Body of pancreas (tissue), 4 donors: Measurements from ENCODE around the gene PIK3AP1. TPM values are rescaled to one million over a fixed set of nuclear protein-coding genes. Genes with fewer than 3 reads are reported as not detected.

Experiments used
- ATAC-seq: fragments of 150-250 bp; one replicate; pipeline ENCODE4 v1.9.1; 2016
- DNase-seq, 4 donors: peaks; one replicate each; pipeline ENCODE4 v3.0.0-alpha.2; 2019
- H3K27ac ChIP-seq, 4 donors: fragments of 200-600 bp; sonication (generic); 1 replicate in 3 of 4; 2 replicates in 1 of 4; pipeline versions ENCODE4 v1.5.1 to v1.6.1; 2016 to 2019; ENCODE audit warnings: mild to moderate bottlenecking in 1 of 4, mixed read lengths in 1 of 4, moderate library complexity in 1 of 4
- H3K27me3 ChIP-seq, 2 donors: fragments of 200-600 bp; sonication (generic); one replicate each; pipeline ENCODE4 v1.6.0; 2016; ENCODE audit warnings: mild to moderate bottlenecking in 1 of 2
- H3K36me3 ChIP-seq, 2 donors: fragments of 200-600 bp; sonication (generic); replicated peaks in 1 of 2; 2 replicates each; pipeline ENCODE4 v1.5.1; 2016; ENCODE audit warnings: low read depth in 2 of 2; ENCODE audit not compliant: insufficient read depth in 1 of 2
- H3K4me1 ChIP-seq: fragments of 200-600 bp; sonication (generic); one replicate; pipeline ENCODE4 v1.6.0; 2016
- H3K4me3 ChIP-seq, 2 donors: fragments of 200-600 bp; sonication (generic); 1 replicate in 1 of 2; 2 replicates in 1 of 2; pipeline ENCODE4 v1.5.1; 2016 to 2019
- H3K9me3 ChIP-seq, 3 donors: fragments of 200-600 bp; sonication (generic); 1 replicate in 2 of 3; 2 replicates in 1 of 3; pipeline ENCODE4 v1.5.1; 2016
- POLR2A ChIP-seq, 3 donors: fragments of 450-650 bp; IDR thresholded peaks; one replicate each; pipeline ENCODE4 v1.6.1; 2016; ENCODE audit warnings: antibody characterized with exemption in 3 of 3, mild to moderate bottlenecking in 2 of 3
- WGBS, 2 donors: methylation state at CpG; one replicate each; pipeline ENCODE4 v1.1.5; 2017; 5-methylcytosine and 5-hydroxymethylcytosine counted together
- intact Hi-C: fragments of 100-400 bp; cut with DNase I; formaldehyde crosslinking; loops from one replicate; pipeline ENCODE4 v1.15.1; 2023
- total RNA-seq, 2 donors: library from RNA; depleted of rRNA; stranded (reverse); fragments of >200 nt; gene quantifications; one replicate each; pipeline ENCODE4 v1.1.0, GENCODE V29; 2016
- TF ChIP-seq, protein P1 (sequence below), 7 experiments: fragments of 450-650 bp in 4 of 7; fragments of 200-600 bp in 3 of 7; sonication (generic) in 3 of 7; IDR thresholded peaks; one replicate each; pipeline ENCODE4 v1.5.1; 2016 to 2019; ENCODE audit warnings: antibody characterized with exemption in 7 of 7

Gene PIK3AP1
- total RNA-seq, 2 donors from 2014 or later = 28.0 to 37.2 TPM

DNA sequence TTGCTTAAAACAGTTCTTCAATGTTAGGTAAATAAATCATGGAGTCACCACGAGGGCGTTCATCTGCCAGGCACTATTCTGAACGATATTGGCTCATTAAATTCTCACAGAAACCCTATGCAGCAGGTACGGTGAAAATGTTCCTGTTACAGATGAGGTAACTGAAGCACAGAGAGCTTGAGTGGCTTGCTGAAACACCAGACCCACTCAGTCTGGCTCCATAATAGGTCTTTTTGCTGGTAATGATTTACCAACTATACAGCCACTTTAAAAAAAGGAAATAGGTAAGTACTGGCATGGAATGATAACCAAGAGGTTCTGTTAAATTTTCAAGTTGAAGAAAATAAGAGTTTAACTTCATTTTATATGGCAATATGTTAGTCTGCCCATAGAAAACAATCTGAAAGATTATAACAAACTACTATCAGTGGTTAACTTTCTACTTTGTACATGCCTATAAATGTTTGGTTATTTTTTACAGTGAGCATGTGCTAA lies 132.2 kb downstream of the PIK3AP1 start:
- no peak overlapping the region for H3K4me3 ChIP-seq
- peak overlapping the region; percentile 97 to 99 (median 98) for H3K27ac ChIP-seq
- H3K36me3 ChIP-seq = no peaks in the 10 kb centered on the region
- intact Hi-C loops = no loop called here
- peak in 2 of 4 donors; percentile 22 to 28 for DNase-seq
- ATAC-seq = no peak
- H3K9me3 ChIP-seq = no peaks in the 10 kb centered on the region
- H3K27me3 ChIP-seq = no peaks in the 10 kb centered on the region
- H3K4me1 ChIP-seq = peaks cover 34% of the 10 kb centered on the region
- peak in 2 of 3 donors; percentile 43 to 44 for TF ChIP-seq POLR2A (IDR thresholded peaks at IDR 0.05)
- TF ChIP-seq, protein P1, sequence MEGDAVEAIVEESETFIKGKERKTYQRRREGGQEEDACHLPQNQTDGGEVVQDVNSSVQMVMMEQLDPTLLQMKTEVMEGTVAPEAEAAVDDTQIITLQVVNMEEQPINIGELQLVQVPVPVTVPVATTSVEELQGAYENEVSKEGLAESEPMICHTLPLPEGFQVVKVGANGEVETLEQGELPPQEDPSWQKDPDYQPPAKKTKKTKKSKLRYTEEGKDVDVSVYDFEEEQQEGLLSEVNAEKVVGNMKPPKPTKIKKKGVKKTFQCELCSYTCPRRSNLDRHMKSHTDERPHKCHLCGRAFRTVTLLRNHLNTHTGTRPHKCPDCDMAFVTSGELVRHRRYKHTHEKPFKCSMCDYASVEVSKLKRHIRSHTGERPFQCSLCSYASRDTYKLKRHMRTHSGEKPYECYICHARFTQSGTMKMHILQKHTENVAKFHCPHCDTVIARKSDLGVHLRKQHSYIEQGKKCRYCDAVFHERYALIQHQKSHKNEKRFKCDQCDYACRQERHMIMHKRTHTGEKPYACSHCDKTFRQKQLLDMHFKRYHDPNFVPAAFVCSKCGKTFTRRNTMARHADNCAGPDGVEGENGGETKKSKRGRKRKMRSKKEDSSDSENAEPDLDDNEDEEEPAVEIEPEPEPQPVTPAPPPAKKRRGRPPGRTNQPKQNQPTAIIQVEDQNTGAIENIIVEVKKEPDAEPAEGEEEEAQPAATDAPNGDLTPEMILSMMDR (IDR thresholded peaks at IDR 0.05) = no peak
- WGBS, 2 donors = 2 to 4% methylated on average over 4 of the region's 4 CpGs

DNA sequence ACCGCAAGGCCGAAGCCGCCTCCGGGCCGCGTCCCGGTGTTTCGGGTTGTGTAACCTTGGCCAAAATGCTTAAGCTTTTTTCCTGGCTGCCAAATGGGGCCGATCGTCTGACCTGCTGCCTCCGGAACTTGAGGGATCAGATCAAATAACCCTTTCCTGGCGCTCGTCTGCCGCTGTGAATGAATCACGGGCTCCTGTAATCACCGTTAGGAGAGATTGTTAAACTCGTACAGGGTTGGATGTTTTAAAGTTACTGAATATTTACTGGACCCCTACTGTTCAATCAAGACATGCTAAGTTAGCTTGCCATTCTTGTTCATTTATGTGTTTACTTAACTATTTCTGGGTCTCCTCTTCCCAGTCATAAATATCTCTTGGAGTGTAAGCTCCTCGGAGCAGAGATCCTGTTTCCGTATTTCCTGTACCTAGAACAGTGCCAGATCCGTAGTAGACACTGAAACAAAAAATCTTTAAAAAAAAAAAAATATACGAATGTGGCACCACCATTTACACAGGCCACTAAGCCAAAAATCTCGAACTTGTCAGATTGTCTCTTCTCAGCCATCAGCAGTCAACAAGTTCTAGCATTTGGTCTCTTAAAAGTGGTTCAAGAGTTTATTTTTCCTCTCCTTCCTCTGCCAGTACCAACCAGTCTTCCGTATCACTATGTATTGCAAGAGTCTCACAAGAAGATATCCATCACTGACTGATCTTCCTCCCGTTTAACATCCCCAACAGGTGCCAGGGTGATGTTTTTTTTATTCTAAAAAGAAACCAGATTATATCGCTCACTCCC lies 132.9 kb downstream of the PIK3AP1 start:
- peak in 2 of 3 donors; percentile 49 to 64 for TF ChIP-seq POLR2A (IDR thresholded peaks at IDR 0.05)
- TF ChIP-seq, protein P1 (IDR thresholded peaks at IDR 0.05) = peak in 1 of 7 experiments; percentile 9
- intact Hi-C loops = no loop called here
- Histone ChIP-seq H3K27me3 (no peaks in the 10 kb centered on the region), H3K27ac (peak overlapping the region; percentile 97 to 99 (median 98)), H3K4me3 (peak overlapping the region; percentile 18 to 25), H3K36me3 (no peaks in the 10 kb centered on the region), H3K9me3 (no peaks in the 10 kb centered on the region), H3K4me1 (peaks cover 41% of the 10 kb centered on the region)
- DNase-seq (peak; percentile 73 to 81 (median 75)), ATAC-seq (peak; percentile 56)
- 1 to 2% methylated on average over 15 to 25 of the region's 25 CpGs for WGBS, 2 donors

DNA sequence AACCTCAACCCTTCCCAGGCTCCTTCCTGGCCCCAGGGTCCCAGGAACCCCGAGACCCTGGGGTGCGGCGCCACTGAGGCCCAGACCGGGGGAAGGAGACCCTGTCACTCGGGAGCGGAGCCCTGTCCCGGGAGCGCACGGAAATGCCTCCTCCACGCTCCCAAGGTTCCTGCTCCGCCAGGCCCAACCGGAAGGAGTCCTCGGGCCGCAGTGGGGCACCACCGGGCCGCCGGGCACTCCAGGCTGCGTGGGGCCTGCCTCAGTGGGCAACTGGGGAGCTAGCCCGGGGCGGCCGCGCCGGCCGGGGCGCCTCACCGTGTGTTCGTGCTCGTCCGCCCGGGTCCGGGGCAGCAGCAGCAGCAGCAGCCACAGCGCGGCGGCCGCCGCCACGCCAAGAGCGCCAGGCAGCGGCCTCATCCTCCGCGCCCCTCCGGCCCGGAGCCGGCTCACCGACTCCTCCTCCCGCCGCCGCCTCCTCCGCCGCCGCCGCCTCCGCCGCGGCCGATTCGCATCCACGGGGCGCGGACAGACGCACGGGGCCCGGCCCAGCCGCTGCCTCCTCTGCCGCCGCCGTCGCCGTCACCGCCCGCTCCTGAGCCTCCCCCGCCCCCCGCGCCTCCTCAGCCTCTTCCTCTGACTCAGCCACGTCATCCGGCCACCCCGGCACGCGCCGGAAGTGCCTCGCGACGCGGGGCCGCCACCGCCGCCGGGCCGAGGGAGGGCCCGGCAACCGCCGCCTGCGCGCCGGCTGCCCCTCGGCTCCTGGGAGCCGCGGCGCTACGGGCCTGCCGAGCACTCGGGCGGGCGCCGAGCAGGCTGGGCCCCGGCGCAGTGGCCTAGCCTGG lies 133.7 kb downstream of the PIK3AP1 start, which contains the start of gene TM9SF3:
TSS of gene TM9SF3 (minus strand) at position 594 of the 845 bp plus-strand sequence. CDS start at position 417, 177 bp downstream.
- no peaks in the 10 kb centered on the region for H3K36me3 ChIP-seq
- peak within 1 kb of the TSS; percentile 77 to 86 for H3K4me3 ChIP-seq
- ATAC-seq (peak; percentile 93), DNase-seq (peak; percentile 94 to 96 (median 94))
- TF ChIP-seq POLR2A (IDR thresholded peaks at IDR 0.05) = peak; percentile 64 to 91 (median 77)
- TF ChIP-seq, protein P1 (IDR thresholded peaks at IDR 0.05) = peak in 1 of 7 experiments; percentile 18
- H3K9me3 ChIP-seq = no peaks in the 10 kb centered on the region
- WGBS, 2 donors = 0% methylated on average over 4 to 67 of the region's 107 CpGs
- no peaks in the 10 kb centered on the region for H3K27me3 ChIP-seq
- peaks cover 49% of the 10 kb centered on the region for H3K4me1 ChIP-seq
- intact Hi-C loops = no loop called here
- H3K27ac ChIP-seq = peak within 1 kb of the TSS; percentile 97 to 99 (median 98)

DNA sequence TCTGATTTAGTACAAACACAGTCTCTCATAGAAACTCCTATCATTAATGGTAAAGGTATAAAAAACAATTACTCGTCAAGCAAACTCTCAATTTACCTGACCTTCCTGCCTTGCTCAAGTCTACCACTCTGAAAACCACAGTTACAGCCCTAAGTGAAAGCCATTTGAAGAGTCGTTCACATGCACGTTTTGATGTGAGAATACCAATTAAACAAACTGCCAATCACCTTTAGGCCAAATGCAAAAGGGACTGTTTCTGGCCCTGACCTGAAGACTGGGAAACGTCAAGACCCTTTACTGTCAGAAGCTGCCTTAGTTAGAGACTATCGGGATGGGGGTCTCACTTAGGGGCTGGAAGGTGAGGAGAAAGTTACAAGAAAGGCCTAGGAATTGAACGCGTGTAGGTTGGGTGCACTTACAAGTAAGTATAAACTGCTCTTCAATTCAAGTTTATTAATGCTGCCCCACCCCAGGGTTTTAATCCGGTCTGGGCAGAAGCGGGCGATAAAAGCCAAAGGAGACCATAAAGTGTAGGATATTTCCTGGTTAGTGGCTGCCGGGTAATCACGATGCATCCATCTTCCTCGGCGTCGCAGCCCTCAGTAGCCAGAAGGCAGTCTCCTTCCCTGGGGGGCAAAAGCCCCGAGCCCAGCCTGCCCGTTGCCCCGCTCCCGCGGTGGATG lies 134.4 kb downstream of the PIK3AP1 start:
- 1% methylated on average over 20 of the region's 20 CpGs for WGBS, 2 donors
- intact Hi-C loops = no loop called here
- DNase-seq (peak in 1 of 4 donors; percentile 35), ATAC-seq (peak; percentile 12)
- H3K27me3 ChIP-seq = no peaks in the 10 kb centered on the region
- peak overlapping the region; percentile 97 to 99 (median 98) for H3K27ac ChIP-seq
- H3K4me3 ChIP-seq = peak overlapping the region; percentile 77 to 86
- peaks cover 55% of the 10 kb centered on the region for H3K4me1 ChIP-seq
- no peak for TF ChIP-seq POLR2A (IDR thresholded peaks at IDR 0.05)
- TF ChIP-seq, protein P1 (IDR thresholded peaks at IDR 0.05) = no peak
- H3K9me3 ChIP-seq = no peaks in the 10 kb centered on the region
- H3K36me3 ChIP-seq = no peaks in the 10 kb centered on the region
